GM23338 (cell line): ENCODE data around the gene TTBK1. TPM values are rescaled to one million over a fixed set of nuclear protein-coding genes. Genes with fewer than 3 reads are reported as not detected.
A peak's percentile ranks its signal among the peaks of the same experiment; 100 is the strongest.

Experiments used
- ATAC-seq: fragments of 200-7000 bp; cut with Tn5 transposase; 3 replicates; pipeline ENCODE4 v1.9.1; 2020
- DNase-seq: peaks from one replicate; pipeline ENCODE4 v3.0.0-alpha.2; 2015; ENCODE audit warnings: low spot score
- H2AFZ ChIP-seq: fragments of 200-600 bp; sonication (generic); 2 replicates; pipeline ENCODE4 v1.8.0; 2016; ENCODE audit warnings: antibody characterized with exemption, mild to moderate bottlenecking, moderate library complexity
- H3F3A ChIP-seq: fragments of 200-600 bp; sonication (generic); replicated peaks from 2 replicates; pipeline ENCODE4 v1.8.0; 2017; ENCODE audit warnings: antibody characterized with exemption, mixed run types, low read depth
- H3K27ac ChIP-seq: fragments of 200-600 bp; sonication (generic); 2 replicates; pipeline ENCODE4 v1.6.1; 2016; ENCODE audit warnings: low read depth
- H3K27me3 ChIP-seq: fragments of 200-600 bp; sonication (generic); 2 replicates; pipeline ENCODE4 v1.8.0; 2016; ENCODE audit warnings: mild to moderate bottlenecking, mixed run types, moderate library complexity; ENCODE audit not compliant: insufficient read depth
- H3K36me3 ChIP-seq: fragments of 200-600 bp; sonication (generic); 2 replicates; pipeline ENCODE4 v1.8.0; 2016; ENCODE audit warnings: mild to moderate bottlenecking; ENCODE audit not compliant: insufficient read depth
- H3K4me1 ChIP-seq: fragments of 200-600 bp; sonication (generic); 2 replicates; pipeline ENCODE4 v1.8.0; 2016; ENCODE audit warnings: mild to moderate bottlenecking, moderate library complexity; ENCODE audit not compliant: insufficient read depth
- H3K4me2 ChIP-seq: fragments of 200-600 bp; sonication (generic); 2 replicates; pipeline ENCODE4 v1.7.1; 2017; ENCODE audit warnings: mixed run types
- H3K4me3 ChIP-seq: fragments of 200-600 bp; sonication (generic); 2 replicates; pipeline ENCODE4 v1.6.1; 2016; ENCODE audit warnings: mixed run types
- H3K79me2 ChIP-seq: fragments of 200-600 bp; sonication (generic); replicated peaks from 2 replicates; pipeline ENCODE4 v1.8.0; 2017; ENCODE audit warnings: mild to moderate bottlenecking; ENCODE audit not compliant: insufficient read depth
- H3K9me2 ChIP-seq: fragments of 200-600 bp; sonication (generic); 2 replicates; pipeline ENCODE4 v1.8.0; 2017; ENCODE audit not compliant: insufficient read depth
- H4K20me1 ChIP-seq: fragments of 200-600 bp; sonication (generic); replicated peaks from 2 replicates; pipeline ENCODE4 v1.8.0; 2017; ENCODE audit warnings: mild to moderate bottlenecking; ENCODE audit not compliant: insufficient read depth
- H3K27ac Mint-ChIP-seq: 2 replicates; pipeline ENCODE4 v1.8.0; 2020; ENCODE audit warnings: inconsistent platforms, mild to moderate bottlenecking, moderate library complexity, mixed read lengths
- H3K27me3 Mint-ChIP-seq: 3 replicates; pipeline ENCODE4 v1.8.0; 2022; ENCODE audit warnings: low read depth, mild to moderate bottlenecking, moderate library complexity, mixed read lengths, inconsistent platforms; ENCODE audit not compliant: insufficient read depth, poor library complexity
- H3K36me3 Mint-ChIP-seq: 3 replicates; pipeline ENCODE4 v1.8.0; 2021; ENCODE audit warnings: low read depth, mild to moderate bottlenecking, inconsistent platforms, moderate library complexity, mixed read lengths
- H3K4me1 Mint-ChIP-seq: 3 replicates; pipeline ENCODE4 v1.8.0; 2020; ENCODE audit warnings: mild to moderate bottlenecking, inconsistent platforms, mixed read lengths
- H3K4me3 Mint-ChIP-seq: 3 replicates; pipeline ENCODE4 v1.8.0; 2021; ENCODE audit warnings: moderate library complexity, mild to moderate bottlenecking, inconsistent platforms, mixed read lengths
- H3K9me3 Mint-ChIP-seq: 3 replicates; pipeline ENCODE4 v1.8.0; 2020; ENCODE audit warnings: moderate library complexity, mild to moderate bottlenecking, inconsistent platforms, mixed read lengths
- CREB1 ChIP-seq: fragments of 250-450 bp; sonication (Bioruptor Pico); IDR thresholded peaks from 2 replicates; pipeline ENCODE4 v1.5.0; 2020; ENCODE audit warnings: low read depth, mild to moderate bottlenecking, moderate library complexity
- CTCF ChIP-seq, 2 experiments: fragments of 200-600 bp in 1 of 2; sonication (generic) in 1 of 2; conservative IDR thresholded peaks; 2 replicates each; pipeline versions ENCODE4 v1.5.1 to v1.6.1; 2016 to 2017; ENCODE audit warnings: antibody characterized with exemption in 2 of 2, low read depth in 2 of 2, mild to moderate bottlenecking in 2 of 2, moderate library complexity in 1 of 2
- ETS1 ChIP-seq: IDR thresholded peaks from 2 replicates; pipeline ENCODE4 v1.6.1; 2016; ENCODE audit warnings: antibody characterized with exemption
- EZH2 ChIP-seq: fragments of 200-600 bp; sonication (generic); IDR thresholded peaks from one replicate; pipeline ENCODE4 v1.8.0; 2017; ENCODE audit warnings: antibody characterized with exemption, mild to moderate bottlenecking, low read depth; ENCODE audit not compliant: unreplicated experiment
- EZH2phosphoT487 ChIP-seq: fragments of 200-600 bp; sonication (generic); IDR thresholded peaks from one replicate; pipeline ENCODE4 v1.8.1; 2018; ENCODE audit warnings: antibody characterized with exemption; ENCODE audit not compliant: unreplicated experiment
- JUNB ChIP-seq: IDR thresholded peaks from one replicate; pipeline ENCODE4 v1.6.1; 2016; ENCODE audit warnings: antibody characterized with exemption; ENCODE audit not compliant: unreplicated experiment
- NANOG ChIP-seq: IDR thresholded peaks from 2 replicates; pipeline ENCODE4 v1.6.1; 2016; ENCODE audit warnings: antibody characterized with exemption, borderline replicate concordance
- POLR2AphosphoS5 ChIP-seq: IDR thresholded peaks from 2 replicates; pipeline ENCODE4 v1.6.1; 2016; ENCODE audit warnings: antibody characterized with exemption, low read depth
- REST ChIP-seq: IDR thresholded peaks from one replicate; pipeline ENCODE4 v1.6.1; 2018; ENCODE audit warnings: antibody characterized with exemption; ENCODE audit not compliant: unreplicated experiment
- ZNF462 ChIP-seq: fragments of 250-450 bp; sonication (Bioruptor Pico); IDR thresholded peaks from 2 replicates; pipeline ENCODE4 v1.5.0; 2020; ENCODE audit warnings: mild to moderate bottlenecking, moderate library complexity
- polyA plus RNA-seq: library from polyadenylated mRNA; unstranded; fragments of >200 nt; fragmentation: Nextera tagmentation; extraction: Ambion mirVana; gene quantifications from 2 replicates; pipeline ENCODE4 v1.2.1, GENCODE V29; 2016
- total RNA-seq: library from RNA; depleted of rRNA; stranded (reverse); fragments of >200 nt; shearing (Covaris generic); gene quantifications from 2 replicates; pipeline ENCODE4 v1.2.3, GENCODE V29; 2014

The TTBK1 gene
- total and polyA plus RNA-seq, 2 experiments from 2014 or later: 0.29 to 1.1 TPM

GRCh38 chr6:43331891-43332290 is 88.6 kb downstream of the TTBK1 start (continued):
- TF ChIP-seq EZH2phosphoT487: no peak

GRCh38 chr6:43334466-43335095 is 91.3 kb downstream of the TTBK1 start:
- Histone ChIP-seq H3F3A (no peaks in the 10 kb centered on the region), H3K4me1 (no peaks in the 10 kb centered on the region), H2AFZ (no peak overlapping the region), H3K4me2 (no peak overlapping the region), H3K27me3 (no peaks in the 10 kb centered on the region), H3K9me2 (no peaks in the 10 kb centered on the region), H3K79me2 (no peaks in the 10 kb centered on the region), H3K27ac (no peak overlapping the region), H3K4me3 (no peak overlapping the region), H4K20me1 (no peaks in the 10 kb centered on the region), H3K36me3 (no peaks in the 10 kb centered on the region)
- no peaks in the 10 kb centered on the region for H3K9me3 Mint-ChIP-seq
- ATAC-seq (peak; percentile 99), DNase-seq (peak; percentile 92)
- no peak overlapping the region for H3K4me3 Mint-ChIP-seq
- TF ChIP-seq EZH2 (no peak), CTCF (conservative IDR thresholded peaks at IDR 0.05; ENCODE audit: low read depth in 2 of 2) (peak; percentile 71 to 77), REST (no peak), POLR2AphosphoS5 (no peak), CREB1 (CRISPR knock-in tag) (no peak), ETS1 (no peak), NANOG (no peak), JUNB (no peak), ZNF462 (CRISPR knock-in tag) (no peak)
- H3K27ac Mint-ChIP-seq: no peak overlapping the region; the same call in 1 of the 2 replicates
- H3K27me3 Mint-ChIP-seq: no peaks in the 10 kb centered on the region
- H3K4me1 Mint-ChIP-seq: peaks cover 2% of the 10 kb centered on the region; the same call in 2 of the 3 replicates
- peaks cover 3% of the 10 kb centered on the region; the same call in 1 of the 3 replicates for H3K36me3 Mint-ChIP-seq
